ENCODE measurements around the gene AAK1. TPM values are rescaled to one million over a fixed set of nuclear protein-coding genes. Genes with fewer than 3 reads are reported as not detected.

Gene AAK1
- polyA plus RNA-seq, 1 donor (not counting 4 experiments of a cell fraction or from before 2014, with no cell fraction given) = 12.3 TPM

DNA sequence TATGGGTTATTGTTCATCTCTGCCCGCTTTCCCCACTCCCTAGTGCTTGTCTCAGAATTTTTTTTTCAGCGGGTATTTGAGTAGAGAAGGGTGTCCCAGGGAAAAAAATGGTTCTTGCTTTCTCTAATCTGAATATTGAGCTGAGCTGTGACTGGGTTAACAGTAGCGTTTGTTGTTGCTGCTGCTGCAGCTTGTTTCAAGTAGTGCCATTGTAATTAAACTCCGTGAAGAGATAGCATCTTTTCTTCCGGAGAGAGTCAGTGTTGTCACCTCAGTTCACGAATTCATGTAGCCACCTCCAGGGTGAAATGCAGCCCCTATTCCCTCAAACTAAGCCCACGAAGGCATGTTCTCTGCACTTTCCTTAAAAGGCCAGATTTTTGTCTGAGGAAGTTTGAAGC is 1.5 kb upstream of the AAK1 start:
- peak overlapping the region; percentile 90 for H3K27ac ChIP-seq (ENCODE audit: control insufficient read depth, insufficient read depth, low read length)
- H4K20me1 ChIP-seq (ENCODE audit: control insufficient read depth, extremely low read depth, insufficient read depth, low read length) = no peaks in the 10 kb centered on the region
- peaks cover 28% of the 10 kb centered on the region for H3K79me2 ChIP-seq (ENCODE audit: control insufficient read depth, insufficient read depth, low read length)
- H3K9me1 ChIP-seq (ENCODE audit: control insufficient read depth, extremely low read depth, insufficient read depth, low read length) = no peaks in the 10 kb centered on the region
- peak overlapping the region; percentile 85 for H3K9ac ChIP-seq (ENCODE audit: control insufficient read depth, extremely low read depth, insufficient read depth, low read length)
- DNase-seq (ENCODE audit: low read depth, low spot score) (no peak), FAIRE-seq (no peak)
- H3K4me2 ChIP-seq (ENCODE audit: control insufficient read depth, extremely low read depth, insufficient read depth, low read depth, low read length) = peak overlapping the region; percentile 98
- no peaks in the 10 kb centered on the region for H3K9me3 ChIP-seq (ENCODE audit: control insufficient read depth, low read depth, low read length)
- peak overlapping the region; percentile 17 for H2AFZ ChIP-seq (ENCODE audit: control insufficient read depth, low read length)
- dilution Hi-C loops (cut with MboI; ENCODE audit: extremely low pct_ligation_motif_present, low sequenced_read_pairs) = no loop called here
- H3K36me3 ChIP-seq (ENCODE audit: control insufficient read depth in 2 of 2, extremely low read depth in 1 of 2, insufficient read depth in 2 of 2, low read length in 2 of 2) = peaks cover 2 to 5% of the 10 kb centered on the region in 2 experiments
- H3K4me3 ChIP-seq (ENCODE audit: control insufficient read depth in 2 of 3, extremely low read depth in 1 of 3, insufficient read depth in 2 of 3, low read depth in 1 of 3, low read length in 3 of 3) = peak overlapping the region; percentile 77 to 94 (median 87)
- H3K27me3 ChIP-seq (ENCODE audit: control insufficient read depth, extremely low read depth, insufficient read depth, low read length) = no peaks in the 10 kb centered on the region
- TF ChIP-seq, protein P1, sequence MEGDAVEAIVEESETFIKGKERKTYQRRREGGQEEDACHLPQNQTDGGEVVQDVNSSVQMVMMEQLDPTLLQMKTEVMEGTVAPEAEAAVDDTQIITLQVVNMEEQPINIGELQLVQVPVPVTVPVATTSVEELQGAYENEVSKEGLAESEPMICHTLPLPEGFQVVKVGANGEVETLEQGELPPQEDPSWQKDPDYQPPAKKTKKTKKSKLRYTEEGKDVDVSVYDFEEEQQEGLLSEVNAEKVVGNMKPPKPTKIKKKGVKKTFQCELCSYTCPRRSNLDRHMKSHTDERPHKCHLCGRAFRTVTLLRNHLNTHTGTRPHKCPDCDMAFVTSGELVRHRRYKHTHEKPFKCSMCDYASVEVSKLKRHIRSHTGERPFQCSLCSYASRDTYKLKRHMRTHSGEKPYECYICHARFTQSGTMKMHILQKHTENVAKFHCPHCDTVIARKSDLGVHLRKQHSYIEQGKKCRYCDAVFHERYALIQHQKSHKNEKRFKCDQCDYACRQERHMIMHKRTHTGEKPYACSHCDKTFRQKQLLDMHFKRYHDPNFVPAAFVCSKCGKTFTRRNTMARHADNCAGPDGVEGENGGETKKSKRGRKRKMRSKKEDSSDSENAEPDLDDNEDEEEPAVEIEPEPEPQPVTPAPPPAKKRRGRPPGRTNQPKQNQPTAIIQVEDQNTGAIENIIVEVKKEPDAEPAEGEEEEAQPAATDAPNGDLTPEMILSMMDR (optimal IDR thresholded peaks at IDR 0.05 in 1 of 3, IDR thresholded peaks at IDR 0.05 in 1 of 3, conservative IDR thresholded peaks at IDR 0.05 in 1 of 3; ENCODE audit: extremely low read depth in 1 of 3, insufficient read depth in 2 of 3, low read length in 3 of 3) = no peak
- no peak for TF ChIP-seq EZH2 (IDR thresholded peaks at IDR 0.05; ENCODE audit: low read length)
- peaks cover 32% of the 10 kb centered on the region for H3K4me1 ChIP-seq (ENCODE audit: control insufficient read depth, extremely low read depth, insufficient read depth, low read length)

DNA sequence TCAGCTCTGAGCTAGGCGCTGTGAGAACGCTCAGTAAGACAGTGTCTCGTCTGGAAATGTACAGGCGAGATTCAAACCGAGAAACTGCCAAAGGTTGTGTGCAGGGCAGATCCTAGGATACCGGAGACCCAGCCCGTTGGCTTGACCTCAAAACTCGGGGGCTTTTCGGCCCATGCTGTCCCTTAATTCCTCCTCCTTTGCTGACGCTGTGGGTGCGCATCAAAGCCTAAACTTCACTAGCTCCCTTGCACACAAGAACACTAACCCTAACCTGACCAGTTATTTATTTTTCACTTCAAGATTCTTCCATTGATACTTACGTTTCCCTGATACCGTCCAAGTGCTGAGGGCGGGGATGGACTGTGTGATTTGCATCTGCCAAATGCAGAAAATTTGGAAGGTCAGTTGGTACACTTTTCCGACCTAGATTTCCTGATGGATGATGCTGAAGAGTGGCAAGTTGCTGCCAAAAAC is 1.0 kb upstream of the AAK1 start:
- H2AFZ ChIP-seq (ENCODE audit: control insufficient read depth, low read length) = peak overlapping the region; percentile 99
- H3K9ac ChIP-seq (ENCODE audit: control insufficient read depth, extremely low read depth, insufficient read depth, low read length) = peak overlapping the region; percentile 85
- peaks cover 33% of the 10 kb centered on the region for H3K79me2 ChIP-seq (ENCODE audit: control insufficient read depth, insufficient read depth, low read length)
- dilution Hi-C loops (cut with MboI; ENCODE audit: extremely low pct_ligation_motif_present, low sequenced_read_pairs) = no loop called here
- peak overlapping the region; percentile 98 for H3K4me2 ChIP-seq (ENCODE audit: control insufficient read depth, extremely low read depth, insufficient read depth, low read depth, low read length)
- no peaks in the 10 kb centered on the region for H3K9me3 ChIP-seq (ENCODE audit: control insufficient read depth, low read depth, low read length)
- H3K27me3 ChIP-seq (ENCODE audit: control insufficient read depth, extremely low read depth, insufficient read depth, low read length) = no peaks in the 10 kb centered on the region
- H3K27ac ChIP-seq (ENCODE audit: control insufficient read depth, insufficient read depth, low read length) = peak overlapping the region; percentile 90
- H3K4me3 ChIP-seq (ENCODE audit: control insufficient read depth in 2 of 3, extremely low read depth in 1 of 3, insufficient read depth in 2 of 3, low read depth in 1 of 3, low read length in 3 of 3) = peak overlapping the region; percentile 77 to 94 (median 87)
- TF ChIP-seq EZH2 (IDR thresholded peaks at IDR 0.05; ENCODE audit: low read length) = no peak
- TF ChIP-seq, protein P1 (optimal IDR thresholded peaks at IDR 0.05 in 1 of 3, IDR thresholded peaks at IDR 0.05 in 1 of 3, conservative IDR thresholded peaks at IDR 0.05 in 1 of 3; ENCODE audit: extremely low read depth in 1 of 3, insufficient read depth in 2 of 3, low read length in 3 of 3) = no peak
- H3K36me3 ChIP-seq (ENCODE audit: control insufficient read depth in 2 of 2, extremely low read depth in 1 of 2, insufficient read depth in 2 of 2, low read length in 2 of 2) = peaks cover 3 to 5% of the 10 kb centered on the region in 2 experiments
- DNase-seq (ENCODE audit: low read depth, low spot score) (no peak), FAIRE-seq (no peak)
- H3K4me1 ChIP-seq (ENCODE audit: control insufficient read depth, extremely low read depth, insufficient read depth, low read length) = peaks cover 32% of the 10 kb centered on the region
- no peaks in the 10 kb centered on the region for H4K20me1 ChIP-seq (ENCODE audit: control insufficient read depth, extremely low read depth, insufficient read depth, low read length)
- H3K9me1 ChIP-seq (ENCODE audit: control insufficient read depth, extremely low read depth, insufficient read depth, low read length) = no peaks in the 10 kb centered on the region

All from keratinocyte (primary cell).